ENCODE measurements around the gene LPA.
"Not testable (repeated sequence)": the region's sequence is repeated elsewhere in the genome, so short reads cannot be mapped to it uniquely, and the experiment has no call there.

Gene LPA

GRCh38 chr6:160578515-160578914 lies 85.6 kb downstream of the LPA start:
- not testable (repeated sequence) for H3K27me3 ChIP-seq (ENCODE audit: control insufficient read depth in 1 of 2, insufficient read depth in 2 of 2, low read length in 2 of 2); H3K4me3 ChIP-seq (ENCODE audit: low read depth in 1 of 2, low read length in 2 of 2); H3K27ac ChIP-seq (ENCODE audit: low read depth, low read length); H3K9me3 ChIP-seq (ENCODE audit: control insufficient read depth in 1 of 2, low read length in 2 of 2); H3K4me1 ChIP-seq (ENCODE audit: control insufficient read depth in 1 of 2, insufficient read depth in 2 of 2, low read length in 2 of 2); H3K36me3 ChIP-seq (ENCODE audit: control insufficient read depth in 1 of 2, insufficient read depth in 2 of 2, low read length in 2 of 2); H3K9ac ChIP-seq (ENCODE audit: low read depth in 1 of 2, low read length in 2 of 2)

GRCh38 chr6:160573943-160574342 lies 90.1 kb downstream of the LPA start:
- H3K36me3 ChIP-seq (ENCODE audit: control insufficient read depth in 1 of 2, insufficient read depth in 2 of 2, low read length in 2 of 2), result no peaks in the 10 kb centered on the region
- no peaks in the 10 kb centered on the region for H3K9me3 ChIP-seq (ENCODE audit: control insufficient read depth in 1 of 2, low read length in 2 of 2)
- no peak overlapping the region for H3K9ac ChIP-seq (ENCODE audit: low read depth in 1 of 2, low read length in 2 of 2)
- no peak overlapping the region for H3K27ac ChIP-seq (ENCODE audit: low read depth, low read length)
- no peaks in the 10 kb centered on the region for H3K27me3 ChIP-seq (ENCODE audit: control insufficient read depth in 1 of 2, insufficient read depth in 2 of 2, low read length in 2 of 2)
- H3K4me1 ChIP-seq (ENCODE audit: control insufficient read depth in 1 of 2, insufficient read depth in 2 of 2, low read length in 2 of 2), result no peaks in the 10 kb centered on the region
- no peak overlapping the region for H3K4me3 ChIP-seq (ENCODE audit: low read depth in 1 of 2, low read length in 2 of 2)

- H3K9ac ChIP-seq (ENCODE audit: low read depth in 1 of 2, low read length in 2 of 2); H3K4me1 ChIP-seq (ENCODE audit: control insufficient read depth in 1 of 2, insufficient read depth in 2 of 2, low read length in 2 of 2); H3K27me3 ChIP-seq (ENCODE audit: control insufficient read depth in 1 of 2, insufficient read depth in 2 of 2, low read length in 2 of 2); H3K27ac ChIP-seq (ENCODE audit: low read depth, low read length); H3K36me3 ChIP-seq (ENCODE audit: control insufficient read depth in 1 of 2, insufficient read depth in 2 of 2, low read length in 2 of 2); H3K9me3 ChIP-seq (ENCODE audit: control insufficient read depth in 1 of 2, low read length in 2 of 2); H3K4me3 ChIP-seq (ENCODE audit: low read depth in 1 of 2, low read length in 2 of 2): not testable (repeated sequence)
Measured at GRCh38 chr6:160571201-160571600, 92.9 kb downstream of the LPA start.

- Histone ChIP-seq H3K9ac (ENCODE audit: low read depth in 1 of 2, low read length in 2 of 2) (no peak overlapping the region), H3K9me3 (ENCODE audit: control insufficient read depth in 1 of 2, low read length in 2 of 2) (no peaks in the 10 kb centered on the region), H3K36me3 (ENCODE audit: control insufficient read depth in 1 of 2, insufficient read depth in 2 of 2, low read length in 2 of 2) (no peaks in the 10 kb centered on the region), H3K4me3 (ENCODE audit: low read depth in 1 of 2, low read length in 2 of 2) (no peak overlapping the region), H3K27ac (ENCODE audit: low read depth, low read length) (no peak overlapping the region), H3K4me1 (ENCODE audit: control insufficient read depth in 1 of 2, insufficient read depth in 2 of 2, low read length in 2 of 2) (no peaks in the 10 kb centered on the region), H3K27me3 (ENCODE audit: control insufficient read depth in 1 of 2, insufficient read depth in 2 of 2, low read length in 2 of 2) (no peaks in the 10 kb centered on the region)
Measured at GRCh38 chr6:160544802-160545201, 119.3 kb downstream of the LPA start.

GRCh38 chr6:160535270-160535669 lies 128.8 kb downstream of the LPA start:
- Histone ChIP-seq H3K4me1 (ENCODE audit: control insufficient read depth in 1 of 2, insufficient read depth in 2 of 2, low read length in 2 of 2) (no peaks in the 10 kb centered on the region), H3K9ac (ENCODE audit: low read depth in 1 of 2, low read length in 2 of 2) (no peak overlapping the region), H3K4me3 (ENCODE audit: low read depth in 1 of 2, low read length in 2 of 2) (no peak overlapping the region), H3K27me3 (ENCODE audit: control insufficient read depth in 1 of 2, insufficient read depth in 2 of 2, low read length in 2 of 2) (no peaks in the 10 kb centered on the region), H3K36me3 (ENCODE audit: control insufficient read depth in 1 of 2, insufficient read depth in 2 of 2, low read length in 2 of 2) (no peaks in the 10 kb centered on the region), H3K27ac (ENCODE audit: low read depth, low read length) (no peak overlapping the region), H3K9me3 (ENCODE audit: control insufficient read depth in 1 of 2, low read length in 2 of 2) (no peaks in the 10 kb centered on the region)

- Histone ChIP-seq H3K27ac (ENCODE audit: low read depth, low read length) (no peak overlapping the region), H3K4me3 (ENCODE audit: low read depth in 1 of 2, low read length in 2 of 2) (no peak overlapping the region), H3K4me1 (ENCODE audit: control insufficient read depth in 1 of 2, insufficient read depth in 2 of 2, low read length in 2 of 2) (no peaks in the 10 kb centered on the region), H3K27me3 (ENCODE audit: control insufficient read depth in 1 of 2, insufficient read depth in 2 of 2, low read length in 2 of 2) (no peaks in the 10 kb centered on the region), H3K36me3 (ENCODE audit: control insufficient read depth in 1 of 2, insufficient read depth in 2 of 2, low read length in 2 of 2) (no peaks in the 10 kb centered on the region), H3K9me3 (ENCODE audit: control insufficient read depth in 1 of 2, low read length in 2 of 2) (no peaks in the 10 kb centered on the region), H3K9ac (ENCODE audit: low read depth in 1 of 2, low read length in 2 of 2) (no peak overlapping the region)
Measured at GRCh38 chr6:160534050-160534696, 129.9 kb downstream of the LPA start.

- no peak overlapping the region for H3K4me3 ChIP-seq (ENCODE audit: low read depth in 1 of 2, low read length in 2 of 2)
- H3K9ac ChIP-seq (ENCODE audit: low read depth in 1 of 2, low read length in 2 of 2), result no peak overlapping the region
- H3K36me3 ChIP-seq (ENCODE audit: control insufficient read depth in 1 of 2, insufficient read depth in 2 of 2, low read length in 2 of 2), result no peaks in the 10 kb centered on the region
- H3K9me3 ChIP-seq (ENCODE audit: control insufficient read depth in 1 of 2, low read length in 2 of 2), result no peaks in the 10 kb centered on the region
- no peak overlapping the region for H3K27ac ChIP-seq (ENCODE audit: low read depth, low read length)
- H3K4me1 ChIP-seq (ENCODE audit: control insufficient read depth in 1 of 2, insufficient read depth in 2 of 2, low read length in 2 of 2), result no peaks in the 10 kb centered on the region
- H3K27me3 ChIP-seq (ENCODE audit: control insufficient read depth in 1 of 2, insufficient read depth in 2 of 2, low read length in 2 of 2), result no peaks in the 10 kb centered on the region
Measured at GRCh38 chr6:160532315-160532714, 131.8 kb downstream of the LPA start.

- Histone ChIP-seq H3K36me3 (ENCODE audit: control insufficient read depth in 1 of 2, insufficient read depth in 2 of 2, low read length in 2 of 2) (no peaks in the 10 kb centered on the region), H3K9me3 (ENCODE audit: control insufficient read depth in 1 of 2, low read length in 2 of 2) (no peaks in the 10 kb centered on the region), H3K4me1 (ENCODE audit: control insufficient read depth in 1 of 2, insufficient read depth in 2 of 2, low read length in 2 of 2) (no peaks in the 10 kb centered on the region), H3K4me3 (ENCODE audit: low read depth in 1 of 2, low read length in 2 of 2) (no peak overlapping the region), H3K9ac (ENCODE audit: low read depth in 1 of 2, low read length in 2 of 2) (no peak overlapping the region), H3K27ac (ENCODE audit: low read depth, low read length) (no peak overlapping the region), H3K27me3 (ENCODE audit: control insufficient read depth in 1 of 2, insufficient read depth in 2 of 2, low read length in 2 of 2) (no peaks in the 10 kb centered on the region)
Measured at GRCh38 chr6:160531826-160532225, 132.2 kb downstream of the LPA start.

GRCh38 chr6:160529524-160529923 lies 134.6 kb downstream of the LPA start:
- not testable (repeated sequence) for H3K9me3 ChIP-seq (ENCODE audit: control insufficient read depth in 1 of 2, low read length in 2 of 2); H3K36me3 ChIP-seq (ENCODE audit: control insufficient read depth in 1 of 2, insufficient read depth in 2 of 2, low read length in 2 of 2); H3K4me1 ChIP-seq (ENCODE audit: control insufficient read depth in 1 of 2, insufficient read depth in 2 of 2, low read length in 2 of 2); H3K27ac ChIP-seq (ENCODE audit: low read depth, low read length); H3K27me3 ChIP-seq (ENCODE audit: control insufficient read depth in 1 of 2, insufficient read depth in 2 of 2, low read length in 2 of 2); H3K4me3 ChIP-seq (ENCODE audit: low read depth in 1 of 2, low read length in 2 of 2); H3K9ac ChIP-seq (ENCODE audit: low read depth in 1 of 2, low read length in 2 of 2)

GRCh38 chr6:160523223-160523622 lies 140.9 kb downstream of the LPA start:
- Histone ChIP-seq H3K9ac (ENCODE audit: low read depth in 1 of 2, low read length in 2 of 2) (no peak overlapping the region), H3K36me3 (ENCODE audit: control insufficient read depth in 1 of 2, insufficient read depth in 2 of 2, low read length in 2 of 2) (no peaks in the 10 kb centered on the region), H3K27me3 (ENCODE audit: control insufficient read depth in 1 of 2, insufficient read depth in 2 of 2, low read length in 2 of 2) (no peaks in the 10 kb centered on the region), H3K4me1 (ENCODE audit: control insufficient read depth in 1 of 2, insufficient read depth in 2 of 2, low read length in 2 of 2) (peaks cover 0 to 6% of the 10 kb centered on the region in 2 donors), H3K4me3 (ENCODE audit: low read depth in 1 of 2, low read length in 2 of 2) (no peak overlapping the region), H3K27ac (ENCODE audit: low read depth, low read length) (no peak overlapping the region), H3K9me3 (ENCODE audit: control insufficient read depth in 1 of 2, low read length in 2 of 2) (no peaks in the 10 kb centered on the region)

Measured in duodenal mucosa (tissue), 2 donors.